HUES64 (cell line): Measurements from ENCODE around the gene VPS35.

Experiments used
- H3K27ac ChIP-seq: 2 replicates; pipeline ENCODE4 v1.7.0; 2013; ENCODE audit warnings: low read depth, low read length, inconsistent platforms
- H3K27me3 ChIP-seq: 2 replicates; pipeline ENCODE4 v1.6.1; 2013; ENCODE audit warnings: mild to moderate bottlenecking, low read length; ENCODE audit not compliant: insufficient read depth
- H3K36me3 ChIP-seq: 2 replicates; pipeline ENCODE4 v1.6.1; 2013; ENCODE audit warnings: mild to moderate bottlenecking, low read length; ENCODE audit not compliant: insufficient read depth
- H3K4me1 ChIP-seq: 2 replicates; pipeline ENCODE4 v1.6.1; 2013; ENCODE audit warnings: mild to moderate bottlenecking, low read length, moderate library complexity; ENCODE audit not compliant: insufficient read depth
- H3K4me3 ChIP-seq: 2 replicates; pipeline ENCODE4 v1.5.1; 2013; ENCODE audit warnings: mild to moderate bottlenecking, low read length, moderate library complexity
- H3K9ac ChIP-seq: 2 replicates; pipeline ENCODE4 v1.6.1; 2013; ENCODE audit warnings: mild to moderate bottlenecking, low read depth, low read length
- H3K9me3 ChIP-seq: 2 replicates; pipeline ENCODE4 v1.6.1; 2013; ENCODE audit warnings: low read depth, low read length; ENCODE audit not compliant: insufficient read depth
- WGBS: fragments of 150-250, 120-280 bp; methylation state at CpG from one replicate; pipeline ENCODE4 v1.1.7; 2013; ENCODE audit warnings: missing lambda C conversion rate; 5-methylcytosine and 5-hydroxymethylcytosine counted together

VPS35 gene

DNA sequence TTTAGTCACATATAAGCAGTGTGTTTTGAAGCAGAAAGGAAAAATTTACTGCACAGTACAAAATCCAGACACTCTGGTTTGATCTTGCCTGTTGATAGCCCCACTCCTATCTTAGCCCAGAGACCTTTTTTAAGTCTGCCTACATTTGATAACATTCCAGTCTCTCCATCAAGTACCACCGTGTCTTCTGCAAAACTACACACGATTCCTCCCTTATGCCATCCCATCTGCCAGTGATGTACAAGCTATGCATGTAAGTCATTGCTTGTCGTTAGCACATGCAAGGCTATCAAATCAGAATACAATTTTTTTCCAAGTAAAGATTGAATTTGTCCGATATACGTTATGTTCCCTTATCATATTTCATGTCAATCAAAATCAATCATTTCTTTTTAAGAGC lies 82.7 kb downstream of the VPS35 start:
- Histone ChIP-seq H3K27me3 (no peaks in the 10 kb centered on the region), H3K4me3 (no peak overlapping the region), H3K9ac (no peak overlapping the region), H3K27ac (no peak overlapping the region), H3K9me3 (no peaks in the 10 kb centered on the region), H3K4me1 (no peaks in the 10 kb centered on the region), H3K36me3 (peaks cover 80% of the 10 kb centered on the region)
- 93% methylated on average over 5 of the region's 5 CpGs for WGBS
